ENCODE measurements around the gene ASTN1.

ASTN1 gene

DNA sequence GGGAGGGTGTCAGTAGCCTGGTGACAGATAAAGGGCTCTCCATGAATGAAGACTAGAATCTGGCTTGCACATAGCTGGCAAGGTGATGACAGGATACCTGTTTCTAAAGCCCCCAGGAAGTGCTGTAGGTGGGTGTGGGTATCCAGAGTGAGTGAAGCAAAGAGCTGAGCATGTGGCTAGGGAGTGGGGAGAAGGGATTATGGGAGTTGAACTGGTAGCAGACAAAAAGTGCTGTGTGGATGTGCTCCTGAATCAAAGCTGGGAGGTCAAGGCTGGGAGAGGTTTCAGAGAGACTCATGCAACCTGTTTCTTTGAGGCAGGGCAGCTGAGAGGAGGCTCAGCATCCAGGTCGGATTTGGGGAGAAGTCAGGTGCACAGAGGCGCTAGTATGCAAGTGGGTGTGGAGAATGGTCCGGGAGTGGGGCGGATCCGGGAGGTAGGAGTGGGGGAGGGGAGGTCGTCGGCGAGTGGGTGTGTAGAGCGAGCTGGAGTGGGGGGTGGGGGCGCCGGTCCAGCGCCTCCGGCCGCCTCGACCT is 600 bp downstream of the ASTN1 start:
- no peak for DNase-seq (ENCODE audit: low spot score)

DNA sequence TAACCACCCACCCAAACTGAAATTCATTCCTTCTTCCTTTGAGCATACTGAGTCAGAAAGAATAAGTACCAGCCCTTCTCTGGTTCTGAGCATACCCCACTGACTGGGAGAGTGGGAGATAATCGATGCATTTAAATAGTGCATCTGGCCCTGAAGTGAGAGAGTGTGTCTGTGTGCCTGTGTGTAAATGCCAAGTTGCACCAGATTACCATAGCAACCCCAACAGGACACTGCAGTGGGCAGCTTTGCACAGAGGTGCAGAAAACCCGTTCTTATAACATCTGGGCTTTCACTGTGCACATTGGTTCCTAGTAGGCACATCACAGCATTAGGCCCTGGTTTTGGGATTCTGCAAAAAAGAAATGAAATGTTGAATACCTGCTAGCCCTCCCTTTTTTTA is 2.3 kb downstream of the ASTN1 start:
- no peak for DNase-seq (ENCODE audit: low spot score)

DNA sequence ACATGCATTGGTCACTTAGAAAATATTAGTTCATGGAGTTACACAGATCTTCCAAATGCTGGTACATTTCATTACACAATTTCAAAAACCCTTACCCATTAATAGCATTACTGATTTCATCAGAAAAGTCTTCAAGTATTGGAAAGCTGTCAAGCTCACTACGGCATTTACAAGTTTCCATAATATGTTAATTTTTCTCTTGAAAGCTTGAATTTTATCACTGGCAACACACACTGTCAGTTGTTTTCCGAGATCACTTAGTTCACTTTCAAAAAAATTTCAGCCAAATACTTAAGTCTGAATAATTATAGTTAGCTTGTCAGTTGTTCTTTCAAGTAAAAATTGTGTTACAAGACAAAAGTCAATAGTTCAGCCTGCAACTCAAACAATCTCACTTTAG is 18.0 kb downstream of the ASTN1 start:
- DNase-seq (ENCODE audit: low spot score), result no peak

DNA sequence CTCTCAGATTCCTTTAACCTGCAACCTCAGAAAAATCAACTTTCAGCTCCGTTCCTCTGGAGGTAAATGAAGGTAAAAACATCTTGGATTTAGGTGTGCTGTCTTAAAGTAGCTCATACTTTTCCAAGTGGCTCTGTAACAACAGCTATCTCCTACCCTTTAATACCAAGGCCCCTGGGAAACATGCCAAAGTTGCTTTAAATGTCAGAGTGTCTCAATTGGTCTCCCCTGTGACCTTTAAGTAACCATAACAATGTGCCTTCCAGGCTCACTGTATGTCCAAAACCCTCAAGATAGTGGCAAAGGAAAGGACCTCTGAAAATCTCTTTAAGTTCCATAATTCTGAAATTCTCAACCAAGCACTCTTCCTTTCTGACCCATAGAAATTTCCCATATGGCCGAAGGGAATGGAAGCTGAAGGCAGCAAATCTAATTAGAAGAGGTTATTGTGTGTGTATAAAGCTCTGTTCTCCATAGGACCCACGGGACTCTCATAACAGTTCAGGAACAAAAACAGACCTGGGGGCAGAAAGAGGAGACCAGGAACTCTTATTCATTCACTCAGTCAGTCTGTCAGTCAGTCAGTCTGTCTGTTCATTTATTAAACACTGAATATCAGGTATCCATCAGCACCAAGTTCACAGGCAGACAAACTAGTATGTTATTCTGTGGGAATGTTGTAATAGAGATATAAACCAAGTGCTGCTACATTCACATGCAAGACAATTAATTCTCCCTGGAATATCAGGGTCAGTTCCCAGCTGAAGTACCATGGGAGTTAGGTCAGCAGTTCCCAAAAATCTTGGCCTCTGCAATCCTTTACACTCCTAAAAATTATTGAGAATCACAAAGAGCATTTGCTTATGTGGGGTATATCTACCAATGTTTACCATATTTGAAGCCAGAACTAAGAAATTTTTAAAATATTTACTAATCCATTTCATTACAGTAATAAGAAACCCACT is 19.1 kb downstream of the ASTN1 start:
- no peak for DNase-seq (ENCODE audit: low spot score)

DNA sequence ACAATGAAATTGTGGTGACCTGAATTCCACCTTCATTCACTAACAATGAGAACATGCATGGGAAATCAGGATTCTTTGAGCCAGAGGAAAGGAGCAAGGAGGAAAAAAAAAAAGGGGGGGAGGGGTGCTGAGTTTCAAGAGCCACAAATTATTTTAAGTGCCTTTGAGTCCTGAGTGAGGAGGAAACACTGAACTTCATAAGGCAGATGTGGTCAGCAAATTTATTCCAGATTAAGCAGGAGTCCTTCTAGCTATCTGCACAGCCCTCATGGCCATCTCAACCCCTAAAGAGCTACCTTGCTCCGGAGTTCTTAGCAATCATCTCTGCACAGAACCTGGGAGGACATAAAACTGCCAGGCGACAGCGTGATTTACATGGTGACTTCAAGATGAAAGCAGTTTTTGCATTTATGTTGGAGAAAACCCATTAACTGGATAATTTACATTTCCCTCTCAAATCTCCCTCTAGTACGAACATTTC is 21.7 kb downstream of the ASTN1 start:
- DNase-seq (ENCODE audit: low spot score), result no peak

DNA sequence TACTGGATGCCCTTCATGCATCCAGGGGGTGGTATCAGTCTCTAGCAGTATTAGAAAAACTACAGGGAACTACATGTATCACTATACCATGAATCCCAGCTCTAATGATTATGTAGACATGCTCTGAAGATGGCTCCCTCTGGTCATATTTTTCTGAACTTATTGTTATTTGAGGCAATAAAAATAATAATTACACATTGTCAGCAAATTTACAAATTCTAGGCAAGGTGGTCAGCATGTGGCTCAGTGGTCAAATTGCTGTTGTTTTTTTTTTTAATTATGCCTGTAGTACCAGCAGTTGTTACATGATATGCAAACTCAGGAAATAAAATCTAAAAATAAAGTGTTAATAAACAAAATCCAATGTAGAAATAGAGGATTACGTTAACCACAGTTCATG is 22.5 kb downstream of the ASTN1 start:
- no peak for DNase-seq (ENCODE audit: low spot score)

DNA sequence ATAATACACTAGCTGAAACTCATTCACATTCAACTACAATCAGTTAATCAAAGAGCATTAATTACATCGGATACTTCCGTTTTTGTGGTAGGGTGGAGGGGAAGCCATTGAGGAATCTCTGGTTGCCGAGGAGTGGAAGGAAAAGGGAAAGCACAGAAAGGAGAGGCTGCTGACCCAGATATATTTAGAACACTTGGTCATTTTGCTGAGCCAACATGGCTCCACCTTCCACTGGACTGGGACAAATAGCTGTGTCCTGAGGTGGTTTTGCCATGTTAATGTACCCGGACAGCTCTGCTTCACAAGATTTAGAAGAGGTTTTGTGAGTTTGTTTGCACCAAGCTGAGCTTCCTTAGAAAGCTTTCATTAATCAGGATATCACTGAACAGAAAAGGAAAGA is 26.2 kb downstream of the ASTN1 start:
- DNase-seq (ENCODE audit: low spot score), result no peak

DNA sequence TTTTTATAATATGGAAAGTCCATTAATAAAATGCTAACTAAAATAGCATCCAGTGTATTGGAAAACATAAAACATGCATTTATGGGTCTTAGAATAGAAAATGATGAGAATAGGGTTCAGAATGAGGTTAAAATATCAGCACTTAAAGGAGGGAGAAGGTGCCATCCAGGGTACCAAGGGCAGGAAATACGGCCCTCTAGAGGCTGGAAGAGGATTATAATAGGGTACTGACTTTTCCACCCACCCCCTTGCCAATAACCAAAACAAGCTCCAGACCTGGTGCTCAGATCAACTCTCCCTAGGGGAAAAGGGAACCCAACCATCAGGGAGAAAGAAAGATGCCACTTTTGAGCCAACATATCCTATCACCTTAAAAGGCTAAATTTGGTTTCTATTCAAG is 26.7 kb downstream of the ASTN1 start:
- no peak for DNase-seq (ENCODE audit: low spot score)

DNA sequence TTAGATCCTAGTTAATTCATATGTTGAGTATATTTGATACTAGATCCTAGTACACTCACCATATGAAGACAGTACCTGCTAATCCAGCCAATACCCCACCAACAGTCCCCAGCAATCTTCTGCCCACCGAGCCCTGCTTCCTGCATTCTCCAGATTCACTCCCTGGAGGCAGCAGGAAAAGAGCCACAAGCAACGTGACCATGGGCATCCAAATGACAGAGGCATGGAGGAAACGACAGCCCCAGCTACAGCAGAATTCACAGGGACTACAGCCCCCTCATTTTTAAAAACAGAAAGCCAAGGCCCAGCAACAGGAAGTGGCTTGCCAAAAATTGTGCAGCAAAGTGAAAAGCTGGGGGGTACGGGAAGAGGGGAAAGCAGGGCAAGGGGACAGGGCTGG is 29.3 kb downstream of the ASTN1 start:
- no peak for DNase-seq (ENCODE audit: low spot score)

DNA sequence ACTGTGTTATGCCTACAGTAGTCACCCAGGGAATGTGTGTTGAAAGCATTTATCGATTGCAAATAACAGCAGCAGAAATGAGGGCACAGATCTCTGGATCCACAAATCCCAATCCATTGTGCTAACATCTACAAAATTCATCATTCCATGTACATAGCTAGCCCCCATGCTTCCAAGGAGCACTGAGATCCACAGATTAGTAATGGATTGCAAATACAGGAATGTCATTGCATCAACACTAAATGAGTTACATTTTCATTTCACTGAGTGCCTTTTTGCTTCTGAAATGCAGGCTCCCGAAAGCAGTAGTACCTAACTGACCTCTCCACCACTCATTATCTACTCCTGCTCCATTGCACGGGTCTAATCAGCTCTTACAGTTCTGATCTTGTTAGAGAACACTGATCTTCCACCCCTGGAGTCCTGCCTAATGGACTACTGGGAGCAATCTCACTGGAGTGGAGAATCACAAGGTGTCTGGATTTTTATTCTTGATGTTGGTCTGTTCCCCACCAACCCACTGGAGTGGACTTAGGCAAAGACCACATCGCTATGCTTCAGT is 30.5 kb downstream of the ASTN1 start:
- DNase-seq (ENCODE audit: low spot score), result no peak

DNA sequence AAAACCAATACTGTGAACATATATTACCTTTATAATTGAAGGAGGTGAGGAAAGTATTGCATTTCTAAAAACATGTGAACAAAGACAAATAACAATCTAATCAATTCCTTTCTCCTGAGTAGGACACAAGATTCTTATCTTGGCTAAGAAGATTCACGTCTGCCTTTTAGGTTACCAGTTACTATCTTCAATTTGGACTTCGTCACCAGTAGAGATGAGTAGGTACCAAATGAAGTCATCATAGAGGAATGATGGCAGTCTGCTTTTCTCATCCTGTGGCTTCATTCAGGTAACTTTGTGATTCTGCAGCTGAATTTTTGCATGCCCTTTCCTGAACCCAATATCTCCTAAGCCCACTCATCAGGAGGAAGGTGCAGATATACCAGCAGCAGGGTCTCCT is 32.4 kb downstream of the ASTN1 start:
- DNase-seq (ENCODE audit: low spot score), result no peak

DNA sequence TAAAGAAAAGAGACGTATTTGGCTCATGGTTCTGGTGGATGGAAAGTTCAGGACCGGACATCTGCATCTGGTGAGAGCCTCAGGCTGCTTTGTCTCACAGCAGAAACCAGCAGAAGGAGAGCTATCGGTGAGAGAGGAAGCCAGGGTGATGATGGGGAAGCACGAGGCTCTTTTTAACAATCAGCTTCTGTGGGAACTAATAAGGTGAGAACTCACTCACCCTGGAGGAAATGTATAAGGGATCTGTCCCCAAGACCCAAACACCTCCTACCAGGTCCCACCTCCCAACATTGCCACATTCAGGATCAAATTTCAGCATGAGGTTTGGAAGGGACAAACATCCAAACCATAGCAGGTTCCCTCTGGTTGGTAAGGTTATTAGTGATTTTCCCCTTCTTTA is 32.8 kb downstream of the ASTN1 start:
- no peak for DNase-seq (ENCODE audit: low spot score)

DNA sequence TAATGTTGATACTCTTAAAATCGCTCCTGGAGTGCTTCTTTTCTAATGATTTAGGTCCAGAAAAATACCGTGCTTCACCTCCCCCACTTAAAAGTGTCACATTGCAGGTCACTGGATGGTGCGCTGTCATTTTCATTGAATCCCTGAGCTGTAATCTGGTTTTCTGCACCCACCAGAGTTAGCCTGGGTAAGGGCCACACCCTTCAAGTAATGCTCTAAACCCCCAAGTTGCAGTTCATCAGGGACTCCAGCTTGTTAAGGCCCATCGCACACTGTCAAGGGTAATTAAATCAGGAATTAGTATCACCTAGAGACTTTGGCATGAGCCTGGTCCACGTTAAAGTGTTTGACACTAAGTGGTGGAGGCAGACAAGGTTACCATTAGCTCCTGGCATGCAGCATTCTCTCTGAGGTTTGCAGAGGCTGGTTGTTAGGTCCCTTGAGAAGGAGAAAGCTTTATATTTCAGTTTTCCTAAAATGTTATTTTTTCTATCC is 34.0 kb downstream of the ASTN1 start:
- no peak for DNase-seq (ENCODE audit: low spot score)

DNA sequence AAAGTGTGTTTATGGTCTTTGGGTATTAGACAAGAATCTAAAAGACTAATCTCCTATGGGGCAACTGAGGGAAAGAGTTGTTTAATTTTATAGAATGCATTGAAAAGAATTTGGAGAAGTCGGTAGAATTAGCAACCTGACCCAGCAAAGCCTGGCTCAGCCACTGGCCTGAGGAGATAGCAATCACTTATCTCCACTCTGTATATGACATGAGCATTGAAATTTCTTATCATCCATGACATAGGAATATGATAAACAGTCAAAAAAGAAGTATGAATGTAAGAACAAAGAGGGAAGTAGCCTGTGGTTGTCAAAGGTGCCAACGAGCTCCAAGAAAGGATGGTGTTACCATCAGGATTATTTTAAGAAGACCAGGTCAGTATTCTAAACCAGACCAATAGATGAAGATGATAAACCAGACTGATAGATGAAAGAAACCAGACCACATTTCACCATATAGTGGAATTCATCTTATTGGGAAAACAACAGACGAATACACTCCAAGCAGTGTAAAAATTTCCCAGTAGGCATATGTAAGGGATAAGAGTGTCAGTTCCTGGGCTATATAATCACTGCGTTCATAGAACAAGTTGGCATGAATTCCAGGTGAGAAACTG is 35.7 kb downstream of the ASTN1 start:
- DNase-seq (ENCODE audit: low spot score), result no peak

DNA sequence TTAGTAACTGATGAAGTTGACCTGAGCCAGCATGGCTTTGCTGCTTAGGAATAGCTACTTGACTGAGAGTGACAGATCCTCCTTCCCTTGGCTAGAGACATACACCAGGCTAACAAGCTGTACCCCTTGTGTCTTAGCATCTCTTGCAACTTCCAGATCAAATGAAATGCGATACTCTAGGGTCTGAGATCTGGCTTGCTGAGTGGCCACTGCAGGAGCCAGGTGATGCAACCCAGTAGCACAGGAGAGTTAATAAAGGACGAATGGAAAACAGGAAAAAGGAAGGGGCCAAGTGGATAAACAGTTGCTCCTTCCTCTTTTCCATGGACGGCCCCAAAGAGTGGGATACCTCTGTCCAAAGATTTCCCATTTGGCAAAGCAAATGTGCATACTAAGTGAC is 38.2 kb downstream of the ASTN1 start:
- DNase-seq (ENCODE audit: low spot score), result no peak

DNA sequence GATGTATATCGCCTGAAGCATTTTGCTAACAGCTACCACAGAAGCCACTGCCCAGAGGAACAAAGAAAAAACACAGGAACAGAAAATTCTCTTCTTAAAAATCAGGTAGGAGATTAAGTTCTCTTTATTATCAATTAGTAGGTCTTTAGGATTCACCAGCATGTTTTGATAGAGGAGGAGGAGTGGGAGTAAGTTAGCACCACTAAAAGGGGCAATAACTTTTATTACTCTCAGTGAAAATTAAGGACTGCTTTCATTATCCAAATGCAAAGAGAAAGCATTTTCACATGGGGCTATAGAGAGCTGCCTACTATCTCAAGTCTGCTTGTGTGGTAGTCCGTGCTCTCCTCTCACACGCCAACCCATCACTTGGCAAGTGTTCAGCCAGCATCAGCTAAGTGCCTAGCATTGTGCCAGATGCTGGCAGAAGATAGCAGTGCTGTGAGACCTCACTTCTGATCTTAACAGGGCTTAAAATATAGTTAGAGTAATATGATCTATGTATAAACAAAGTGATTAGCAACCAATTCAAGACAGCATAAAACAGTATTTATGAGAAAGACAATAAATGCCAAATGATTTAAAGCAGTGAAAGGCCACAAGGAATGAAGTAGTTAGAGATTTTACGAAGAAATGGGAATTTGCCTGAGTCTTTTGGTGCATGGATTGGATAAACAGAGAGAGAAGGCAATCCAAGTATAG is 39.8 kb downstream of the ASTN1 start:
- no peak for DNase-seq (ENCODE audit: low spot score)

DNA sequence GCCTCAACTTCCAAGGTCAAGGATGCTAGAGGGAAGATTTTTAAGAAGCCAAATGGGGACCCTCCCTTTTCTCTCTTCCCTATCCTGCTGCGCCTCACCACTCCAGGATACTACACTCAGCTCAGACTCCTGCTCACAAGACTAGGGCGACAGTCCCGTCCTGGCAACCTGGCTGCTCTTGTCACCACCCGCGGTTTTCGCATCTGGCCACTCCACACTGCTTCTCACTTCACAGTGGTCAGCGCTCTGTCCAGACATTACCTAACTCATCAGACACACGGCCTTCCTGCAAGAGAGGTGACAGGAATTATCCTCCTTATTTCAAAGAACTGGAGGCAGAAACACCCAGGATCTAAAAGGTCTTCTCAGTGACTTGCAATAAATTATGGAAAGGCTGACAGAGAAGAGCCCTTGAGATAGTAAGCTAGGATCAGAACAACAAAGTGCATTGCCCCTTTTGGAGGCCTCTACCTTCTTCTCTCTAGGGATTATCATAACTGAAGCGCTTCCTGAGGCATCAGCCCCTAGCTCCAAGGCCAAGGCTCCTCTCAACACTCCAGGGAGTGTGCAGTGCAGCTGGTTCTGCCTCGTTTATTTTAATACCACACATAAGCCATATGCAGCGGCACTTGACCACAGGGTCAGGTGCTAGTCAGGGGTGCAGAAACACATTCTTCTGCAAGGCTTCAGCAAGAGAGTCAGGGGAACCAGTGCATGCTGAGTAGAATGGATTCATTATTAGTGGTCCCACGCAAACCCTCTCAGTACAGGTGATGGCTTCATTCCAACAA is 41.9 kb downstream of the ASTN1 start:
- no peak for DNase-seq (ENCODE audit: low spot score)

DNA sequence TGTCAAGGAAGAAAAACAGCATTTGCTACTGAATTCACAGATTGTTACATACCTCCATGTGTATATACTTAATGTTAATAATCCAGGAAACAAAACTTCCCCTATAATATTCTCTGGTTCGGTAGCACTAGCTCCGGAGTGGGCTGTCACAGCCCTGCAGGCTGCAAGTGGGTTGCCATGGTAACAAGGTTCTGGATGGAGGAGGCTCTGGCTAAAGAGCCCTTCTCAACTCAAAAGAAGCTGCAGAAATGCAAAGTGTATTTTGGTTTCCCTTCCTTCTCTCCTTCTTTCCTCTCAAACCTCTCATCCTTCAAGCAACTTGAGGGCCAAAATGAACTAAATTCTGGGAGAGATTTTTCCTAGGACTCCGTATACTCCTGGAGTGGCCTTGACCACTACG is 45.2 kb downstream of the ASTN1 start:
- DNase-seq (ENCODE audit: low spot score), result no peak

DNA sequence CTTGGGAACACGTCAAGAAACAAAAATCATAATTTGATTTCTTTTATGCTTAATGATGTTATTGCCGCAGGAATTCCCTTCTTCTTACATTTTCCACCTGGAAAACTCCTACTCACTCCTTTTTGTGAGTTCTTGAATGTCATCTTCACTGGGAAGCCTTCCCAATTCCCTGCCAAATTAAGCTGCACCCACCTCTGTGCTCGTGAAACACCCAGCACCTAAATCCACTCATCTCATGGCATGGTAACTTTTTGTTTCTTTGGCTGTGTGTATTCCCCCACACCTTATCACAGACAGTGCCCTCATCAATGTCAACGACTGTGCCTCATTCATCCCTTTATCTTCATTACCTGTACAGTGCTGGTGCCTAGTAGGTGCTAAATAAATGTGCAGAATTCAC is 45.6 kb downstream of the ASTN1 start:
- DNase-seq (ENCODE audit: low spot score), result no peak

DNA sequence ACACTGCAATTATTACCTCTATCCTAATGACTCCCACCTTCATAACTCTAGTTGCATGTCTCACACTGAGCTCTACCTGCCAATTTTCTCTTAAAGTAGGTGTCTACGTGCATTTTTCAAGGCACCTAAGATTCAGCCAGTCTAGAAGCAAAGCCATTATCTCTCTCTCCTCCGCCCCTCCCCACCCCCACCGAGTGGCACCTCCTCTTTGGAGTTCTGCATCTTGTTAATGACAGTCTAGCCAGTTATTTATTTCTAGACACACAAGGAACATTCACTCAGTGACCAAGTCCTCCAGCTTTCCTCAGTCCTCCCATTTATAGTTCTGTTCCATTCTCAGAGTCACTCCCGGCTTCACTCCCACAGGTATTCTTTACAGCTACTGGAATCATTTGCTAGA is 47.6 kb downstream of the ASTN1 start:
- no peak for DNase-seq (ENCODE audit: low spot score)

DNA sequence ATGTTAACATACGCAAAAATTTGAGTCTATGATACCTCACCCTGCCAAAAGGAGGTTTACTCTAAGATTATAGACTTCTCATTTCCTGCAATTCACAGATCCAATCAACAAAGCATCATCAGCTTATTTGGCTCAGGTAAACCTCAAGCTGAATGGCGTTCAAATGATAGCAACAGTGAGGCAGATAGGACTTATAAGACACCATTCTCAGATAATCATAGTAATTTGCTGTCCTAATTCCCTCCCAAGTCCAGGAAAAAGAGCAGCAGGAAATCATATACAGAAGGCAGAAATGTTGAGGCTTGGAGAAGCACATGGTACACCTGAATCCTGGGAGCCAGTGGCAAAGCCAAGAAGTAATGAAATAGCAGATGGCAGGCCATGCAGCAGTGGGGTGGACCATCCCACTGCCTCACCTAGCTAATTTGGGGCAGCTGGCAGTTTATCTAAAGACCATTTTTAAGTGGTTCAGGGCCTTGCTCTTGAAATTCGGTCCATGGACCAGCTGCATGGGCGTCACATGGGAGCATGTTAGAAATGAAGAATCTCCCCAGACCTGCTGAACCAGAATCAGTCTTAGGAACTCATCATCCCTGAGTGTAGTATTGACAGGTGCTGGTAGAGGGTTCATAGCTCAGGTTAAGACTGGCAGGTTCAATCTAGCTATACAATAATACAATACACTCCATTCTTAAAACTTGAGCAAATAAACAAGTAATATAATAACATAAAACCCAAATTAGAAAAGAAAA is 57.7 kb downstream of the ASTN1 start:
- DNase-seq (ENCODE audit: low spot score), result no peak

Measured in activated CD4-positive, alpha-beta T cell treated with anti-CD3 and anti-CD28 coated beads, Interleukin-2, Interleukin-4, amounts not matched to agents 100 ng/mL and 50 ng/mL, durations not matched to agents 16 hours and 8 hours (primary cell).